Activated T-cell treated with anti-CD3 and anti-CD28 coated beads, Interleukin-2, amount 50 U/mL, for 4 hours (primary cell): ENCODE data around the gene LAMC1. TPM values are rescaled to one million over a fixed set of nuclear protein-coding genes. Genes with fewer than 3 reads are reported as not detected.
"Not testable (repeated sequence)": the region's sequence is repeated elsewhere in the genome, so short reads cannot be mapped to it uniquely, and the experiment has no call there.

Experiments used
- ATAC-seq, 2 donors: fragments of 200-7000 bp; cut with Tn5 transposase; one replicate each; pipeline ENCODE4 v1.10.0; 2021
- DNase-seq: peaks from one replicate; pipeline ENCODE4 v3.0.0-alpha.2; 2020
- H3K27me3 Mint-ChIP-seq: one replicate; pipeline ENCODE4 v1.8.0; 2021; ENCODE audit warnings: low read depth, mixed read lengths
- H3K36me3 Mint-ChIP-seq: one replicate; pipeline ENCODE4 v1.8.0; 2022; ENCODE audit warnings: mixed read lengths; ENCODE audit not compliant: insufficient read depth
- H3K4me1 Mint-ChIP-seq: one replicate; pipeline ENCODE4 v1.8.0; 2021; ENCODE audit warnings: low read depth, mixed read lengths
- H3K4me3 Mint-ChIP-seq: one replicate; pipeline ENCODE4 v1.8.0; 2021; ENCODE audit warnings: mild to moderate bottlenecking, moderate library complexity, mixed read lengths
- H3K9me3 Mint-ChIP-seq: one replicate; pipeline ENCODE4 v1.8.0; 2021; ENCODE audit warnings: mixed read lengths
- total RNA-seq, 3 donors: library from RNA; stranded (reverse); gene quantifications; one replicate each; pipeline ENCODE4 v1.2.1, GENCODE V29; 2021

Gene LAMC1
- total RNA-seq, 3 donors from 2014 or later: 0.61 to 1.0 (median 0.84) TPM

DNA sequence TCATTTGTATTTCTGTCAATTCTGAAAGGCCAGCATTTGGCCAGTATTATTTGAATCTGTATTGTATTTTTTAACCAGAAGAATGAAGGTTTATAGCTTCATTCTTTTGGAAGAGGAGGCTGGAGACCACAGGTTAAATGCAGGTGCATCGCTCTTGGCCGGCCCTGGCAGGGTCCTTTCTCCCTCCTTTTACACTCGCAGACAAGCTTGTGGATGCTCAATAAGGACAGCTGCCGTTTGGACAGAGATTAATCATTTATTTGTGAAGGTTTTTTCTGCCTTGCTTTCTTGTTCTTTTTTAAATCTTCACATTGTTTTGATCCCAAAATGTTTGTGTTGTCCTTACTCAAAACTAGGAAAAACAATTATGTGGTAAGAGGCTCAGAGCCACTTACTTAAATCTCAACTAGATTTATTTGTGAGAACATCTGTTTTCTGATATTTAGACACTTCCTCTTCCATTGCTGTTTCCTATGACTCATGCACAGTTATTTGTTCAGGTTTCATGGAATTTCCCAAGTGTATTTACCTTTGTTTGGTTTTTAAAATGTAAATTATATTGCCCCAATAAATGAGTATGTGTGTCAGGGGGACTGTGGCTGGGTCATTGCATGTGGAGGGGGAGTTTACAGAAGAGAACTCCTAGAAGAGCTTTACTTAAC is 116.2 kb downstream of the LAMC1 start:
- H3K36me3 Mint-ChIP-seq: no peaks in the 10 kb centered on the region
- H3K4me1 Mint-ChIP-seq: no peaks in the 10 kb centered on the region
- no peaks in the 10 kb centered on the region for H3K27me3 Mint-ChIP-seq
- DNase-seq (no peak), ATAC-seq (no peak)
- H3K4me3 Mint-ChIP-seq: no peak overlapping the region
- no peaks in the 10 kb centered on the region for H3K9me3 Mint-ChIP-seq

DNA sequence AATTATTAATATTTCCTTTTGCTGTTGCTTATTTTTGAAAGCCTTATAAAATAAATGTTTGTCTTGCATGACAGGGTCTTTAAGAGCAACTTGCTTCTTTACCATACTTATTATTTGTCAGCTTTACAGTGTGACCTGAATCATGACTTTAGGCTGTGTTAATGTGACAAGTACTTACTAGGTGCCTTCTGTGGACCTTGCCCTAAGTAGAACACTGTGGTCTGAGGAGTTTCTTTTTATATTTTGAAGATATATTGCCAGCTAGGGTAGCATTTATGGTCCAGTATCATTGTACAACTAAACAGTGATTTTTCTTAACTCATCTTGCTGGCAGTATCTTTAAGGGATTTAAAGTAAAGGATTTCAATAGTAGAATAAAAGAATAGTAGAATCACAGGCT is 117.4 kb downstream of the LAMC1 start:
- no peaks in the 10 kb centered on the region for H3K9me3 Mint-ChIP-seq
- no peak overlapping the region for H3K4me3 Mint-ChIP-seq
- DNase-seq: no peak
- H3K36me3 Mint-ChIP-seq: no peaks in the 10 kb centered on the region
- H3K27me3 Mint-ChIP-seq: no peaks in the 10 kb centered on the region
- no peaks in the 10 kb centered on the region for H3K4me1 Mint-ChIP-seq
- ATAC-seq: no peak

DNA sequence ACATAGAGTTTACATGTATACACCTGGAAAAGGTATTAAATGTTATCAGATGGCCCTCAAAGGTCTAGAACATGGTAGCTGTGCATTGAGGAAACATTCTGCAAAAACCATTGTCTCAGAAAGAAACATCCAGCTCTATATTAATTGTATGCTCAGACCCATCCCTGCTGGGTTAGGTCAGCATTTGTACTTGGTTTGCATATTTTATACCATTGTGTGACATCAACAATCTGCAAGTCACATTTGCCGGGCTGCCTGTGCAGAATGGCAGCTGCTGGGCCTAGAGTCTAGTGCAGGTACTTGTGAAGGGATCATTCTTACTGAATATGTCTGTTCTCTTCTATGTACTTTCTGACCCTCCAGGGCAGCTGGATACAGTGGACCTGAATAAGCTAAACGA is 119.0 kb downstream of the LAMC1 start:
- ATAC-seq: no peak
- DNase-seq: no peak
- H3K4me3 Mint-ChIP-seq: no peak overlapping the region
- H3K36me3 Mint-ChIP-seq: no peaks in the 10 kb centered on the region
- H3K9me3 Mint-ChIP-seq: no peaks in the 10 kb centered on the region
- no peaks in the 10 kb centered on the region for H3K4me1 Mint-ChIP-seq
- no peaks in the 10 kb centered on the region for H3K27me3 Mint-ChIP-seq

DNA sequence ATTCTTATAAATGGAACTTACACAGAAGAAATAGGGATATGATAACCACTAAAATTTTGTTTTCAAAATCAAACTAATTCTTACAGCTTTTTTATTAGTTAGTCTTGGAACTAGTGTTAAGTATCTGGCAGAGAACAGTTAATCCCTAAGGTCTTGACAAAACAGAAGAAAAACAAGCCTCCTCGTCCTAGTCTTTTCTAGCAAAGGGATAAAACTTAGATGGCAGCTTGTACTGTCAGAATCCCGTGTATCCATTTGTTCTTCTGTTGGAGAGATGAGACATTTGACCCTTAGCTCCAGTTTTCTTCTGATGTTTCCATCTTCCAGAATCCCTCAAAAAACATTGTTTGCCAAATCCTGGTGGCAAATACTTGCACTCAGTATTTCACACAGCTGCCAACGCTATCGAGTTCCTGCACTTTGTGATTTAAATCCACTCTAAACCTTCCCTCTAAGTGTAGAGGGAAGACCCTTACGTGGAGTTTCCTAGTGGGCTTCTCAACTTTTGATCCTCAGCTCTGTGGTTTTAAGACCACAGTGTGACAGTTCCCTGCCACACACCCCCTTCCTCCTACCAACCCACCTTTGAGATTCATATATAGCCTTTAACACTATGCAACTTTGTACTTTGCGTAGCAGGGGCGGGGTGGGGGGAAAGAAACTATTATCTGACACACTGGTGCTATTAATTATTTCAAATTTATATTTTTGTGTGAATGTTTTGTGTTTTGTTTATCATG is 120.5 kb downstream of the LAMC1 start:
- no peak overlapping the region for H3K4me3 Mint-ChIP-seq
- no peaks in the 10 kb centered on the region for H3K27me3 Mint-ChIP-seq
- no peaks in the 10 kb centered on the region for H3K4me1 Mint-ChIP-seq
- no peak for DNase-seq
- H3K9me3 Mint-ChIP-seq: no peaks in the 10 kb centered on the region
- H3K36me3 Mint-ChIP-seq: no peaks in the 10 kb centered on the region
- no peak for ATAC-seq

DNA sequence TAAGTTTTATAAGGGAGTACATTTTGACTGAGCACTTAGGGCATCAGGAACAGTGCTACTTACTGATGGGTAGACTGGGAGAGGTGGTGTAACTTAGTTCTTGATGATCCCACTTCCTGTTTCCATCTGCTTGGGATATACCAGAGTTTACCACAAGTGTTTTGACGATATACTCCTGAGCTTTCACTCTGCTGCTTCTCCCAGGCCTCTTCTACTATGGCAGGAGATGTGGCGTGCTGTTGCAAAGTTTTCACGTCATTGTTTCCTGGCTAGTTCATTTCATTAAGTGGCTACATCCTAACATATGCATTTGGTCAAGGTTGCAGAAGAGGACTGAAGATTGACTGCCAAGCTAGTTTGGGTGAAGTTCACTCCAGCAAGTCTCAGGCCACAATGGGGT is 121.5 kb downstream of the LAMC1 start:
- no peaks in the 10 kb centered on the region for H3K27me3 Mint-ChIP-seq
- H3K4me3 Mint-ChIP-seq: no peak overlapping the region
- H3K4me1 Mint-ChIP-seq: no peaks in the 10 kb centered on the region
- ATAC-seq: no peak
- H3K9me3 Mint-ChIP-seq: no peaks in the 10 kb centered on the region
- DNase-seq: no peak
- H3K36me3 Mint-ChIP-seq: no peaks in the 10 kb centered on the region

DNA sequence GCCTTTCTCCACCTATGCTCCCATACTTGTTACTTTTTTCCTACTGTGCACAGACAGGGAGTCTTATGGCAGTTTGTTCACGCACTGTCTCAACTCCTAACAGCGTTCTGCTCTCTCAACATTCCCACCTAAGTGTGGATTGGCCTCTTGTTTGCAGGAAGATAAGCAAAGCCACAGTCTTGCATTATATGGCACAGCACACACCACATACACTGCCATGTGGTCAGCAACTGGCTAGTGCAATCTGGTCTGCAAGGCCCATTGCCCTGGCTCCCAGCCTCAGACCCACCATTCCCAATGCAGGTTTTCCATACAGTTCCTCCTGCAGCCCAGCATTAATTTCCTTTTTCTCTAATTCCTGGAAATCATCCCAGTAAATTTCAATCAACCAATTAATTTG is 124.5 kb downstream of the LAMC1 start:
- Mint-ChIP-seq H3K9me3 (no peaks in the 10 kb centered on the region), H3K4me3 (no peak overlapping the region), H3K4me1 (no peaks in the 10 kb centered on the region), H3K27me3 (peaks cover 6% of the 10 kb centered on the region), H3K36me3 (no peaks in the 10 kb centered on the region)
- DNase-seq: no peak
- ATAC-seq: no peak

- H3K36me3 Mint-ChIP-seq: no peaks in the 10 kb centered on the region
Measured at GRCh38 chr1:183148599-183148998, 125.4 kb downstream of the LAMC1 start.

DNA sequence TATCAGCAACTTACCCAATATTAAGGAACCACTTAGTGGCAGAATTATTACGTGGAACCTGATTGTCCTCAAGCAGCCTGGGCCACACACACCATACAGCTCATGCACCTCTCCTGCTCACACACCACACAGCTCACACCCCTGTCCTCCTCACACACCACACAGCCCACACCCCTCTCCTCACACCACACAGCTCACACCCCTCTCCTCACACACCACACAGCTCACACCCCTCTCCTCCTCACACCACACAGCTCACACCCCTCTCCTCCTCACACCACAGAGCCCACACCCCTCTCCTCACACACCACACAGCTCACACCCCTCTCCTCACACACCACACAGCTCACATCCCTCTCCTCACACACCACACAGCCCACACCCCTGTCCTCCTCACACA is 126.1 kb downstream of the LAMC1 start:
- Mint-ChIP-seq H3K27me3 (peaks cover 7% of the 10 kb centered on the region), H3K4me1 (no peaks in the 10 kb centered on the region), H3K36me3 (no peaks in the 10 kb centered on the region), H3K4me3 (no peak overlapping the region), H3K9me3 (no peaks in the 10 kb centered on the region)
- DNase-seq (no peak), ATAC-seq (no peak)

More at GRCh38 chr1:183148599-183148998, 125.4 kb downstream of the LAMC1 start:
- ATAC-seq: no peak
- DNase-seq: no peak
- Mint-ChIP-seq H3K9me3 (no peaks in the 10 kb centered on the region), H3K4me1 (no peaks in the 10 kb centered on the region), H3K27me3 (peaks cover 7% of the 10 kb centered on the region), H3K4me3 (no peak overlapping the region)

GRCh38 chr1:183150032-183150431 is 126.8 kb downstream of the LAMC1 start:
- H3K4me3 Mint-ChIP-seq, H3K4me1 Mint-ChIP-seq, H3K27me3 Mint-ChIP-seq, ATAC-seq, H3K9me3 Mint-ChIP-seq, DNase-seq, H3K36me3 Mint-ChIP-seq: not testable (repeated sequence)

- peaks cover 7% of the 10 kb centered on the region for H3K27me3 Mint-ChIP-seq
- ATAC-seq (no peak), DNase-seq (no peak)
- no peaks in the 10 kb centered on the region for H3K36me3 Mint-ChIP-seq
- H3K9me3 Mint-ChIP-seq: no peaks in the 10 kb centered on the region
- no peaks in the 10 kb centered on the region for H3K4me1 Mint-ChIP-seq
- no peak overlapping the region for H3K4me3 Mint-ChIP-seq
Measured at GRCh38 chr1:183150445-183150844, 127.2 kb downstream of the LAMC1 start.

- Mint-ChIP-seq H3K27me3 (peaks cover 7% of the 10 kb centered on the region), H3K36me3 (no peaks in the 10 kb centered on the region), H3K4me3 (no peak overlapping the region), H3K4me1 (no peaks in the 10 kb centered on the region), H3K9me3 (no peaks in the 10 kb centered on the region)
- no peak for ATAC-seq
- no peak for DNase-seq
Measured at GRCh38 chr1:183152180-183152579, 129.0 kb downstream of the LAMC1 start.

GRCh38 chr1:183155939-183156338 is 132.7 kb downstream of the LAMC1 start:
- ATAC-seq: no peak
- DNase-seq: no peak
- no peaks in the 10 kb centered on the region for H3K9me3 Mint-ChIP-seq
- no peak overlapping the region for H3K4me3 Mint-ChIP-seq
- peaks cover 4% of the 10 kb centered on the region for H3K27me3 Mint-ChIP-seq
- no peaks in the 10 kb centered on the region for H3K4me1 Mint-ChIP-seq
- H3K36me3 Mint-ChIP-seq: no peaks in the 10 kb centered on the region

DNA sequence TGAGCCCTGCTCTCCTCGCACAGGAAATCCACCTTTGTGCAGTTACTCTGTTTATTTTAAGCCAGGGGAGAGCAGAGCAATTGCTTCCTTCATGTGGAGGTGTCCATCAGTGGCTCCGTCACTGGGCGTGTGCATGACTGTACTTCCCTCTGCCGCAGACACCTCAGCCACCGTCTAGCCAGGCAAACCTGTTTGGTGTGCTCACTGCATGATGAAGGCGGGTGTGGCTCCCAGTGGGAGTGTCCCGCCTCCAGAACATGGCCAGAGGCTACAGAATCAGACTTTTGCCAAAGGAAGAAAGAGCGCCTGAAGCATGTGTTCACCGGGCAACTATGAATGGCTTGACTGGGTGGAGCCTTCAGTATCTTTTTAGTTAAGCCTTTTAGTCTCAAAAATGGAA is 136.7 kb downstream of the LAMC1 start:
- Mint-ChIP-seq H3K27me3 (no peaks in the 10 kb centered on the region), H3K36me3 (no peaks in the 10 kb centered on the region), H3K4me3 (no peak overlapping the region), H3K4me1 (no peaks in the 10 kb centered on the region), H3K9me3 (no peaks in the 10 kb centered on the region)
- DNase-seq (no peak), ATAC-seq (no peak)

DNA sequence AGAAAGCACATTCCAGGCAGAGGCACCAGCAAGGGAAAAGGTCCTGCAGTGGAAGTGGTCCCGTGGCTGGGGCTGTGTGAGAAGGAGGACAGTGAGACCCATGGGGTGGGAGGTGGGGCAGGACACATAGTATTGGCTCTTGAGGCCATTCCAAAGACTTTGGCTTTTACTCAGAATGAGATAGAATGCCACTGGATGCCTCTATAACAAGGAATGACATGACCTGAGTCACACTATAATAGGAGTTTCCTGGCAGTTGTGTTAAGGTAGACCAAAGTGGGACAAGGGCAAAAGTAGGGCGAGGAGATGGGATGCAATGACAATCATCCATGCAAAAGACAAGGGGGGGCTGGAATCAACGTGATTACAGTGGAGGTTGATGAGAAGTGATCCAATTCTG is 138.2 kb downstream of the LAMC1 start:
- Mint-ChIP-seq H3K4me3 (no peak overlapping the region), H3K9me3 (no peaks in the 10 kb centered on the region), H3K36me3 (no peaks in the 10 kb centered on the region), H3K27me3 (no peaks in the 10 kb centered on the region), H3K4me1 (no peaks in the 10 kb centered on the region)
- ATAC-seq: no peak
- DNase-seq: no peak

DNA sequence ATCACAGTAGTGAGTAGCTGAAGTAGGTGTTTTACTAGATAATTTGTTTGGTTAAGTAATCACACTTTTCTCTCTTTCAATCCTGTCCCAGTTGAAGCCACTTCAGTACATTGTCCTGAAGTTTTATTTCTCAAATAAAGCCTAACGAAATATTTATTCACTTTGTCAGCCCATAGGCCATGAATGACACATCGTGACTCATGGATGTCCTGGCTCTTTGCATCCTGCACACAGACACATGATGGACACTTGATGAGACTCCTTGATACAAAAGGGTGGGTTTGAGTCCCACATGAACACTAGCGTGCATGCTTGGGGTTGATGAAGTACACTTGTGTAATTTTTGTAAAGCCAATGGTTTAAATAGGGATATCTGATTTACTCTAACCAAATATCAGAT is 140.1 kb downstream of the LAMC1 start:
- Mint-ChIP-seq H3K36me3 (no peaks in the 10 kb centered on the region), H3K4me3 (no peak overlapping the region)

More for the DNA sequence above, 140.1 kb downstream of the LAMC1 start:
- no peak for DNase-seq
- Mint-ChIP-seq H3K27me3 (no peaks in the 10 kb centered on the region), H3K9me3 (no peaks in the 10 kb centered on the region), H3K4me1 (no peaks in the 10 kb centered on the region)
- no peak for ATAC-seq
